Thoracic aorta (tissue), 2 donors: ENCODE results near the gene CAPN5. TPM values are rescaled to one million over a fixed set of nuclear protein-coding genes. Genes with fewer than 3 reads are reported as not detected.

Experiments used
- ATAC-seq: fragments of 150-250 bp; one replicate; pipeline ENCODE4 v1.8.0; 2017; ENCODE audit warnings: low read depth; ENCODE audit not compliant: insufficient number of reproducible peaks, low FRiP score
- DNase-seq: peaks from one replicate; pipeline ENCODE4 v3.0.0-alpha.2; 2020; ENCODE audit warnings: low spot score
- H3K27ac ChIP-seq, 2 donors: fragments of 200-600 bp; sonication (generic); 1 replicate in 1 of 2; 2 replicates in 1 of 2; pipeline ENCODE4 v1.5.1; 2016; ENCODE audit warnings: mild to moderate bottlenecking in 2 of 2, moderate library complexity in 2 of 2
- H3K27me3 ChIP-seq: fragments of 200-600 bp; sonication (generic); replicated peaks from 2 replicates; pipeline ENCODE4 v1.6.0; 2016; ENCODE audit warnings: mild to moderate bottlenecking; ENCODE audit not compliant: insufficient read depth
- H3K36me3 ChIP-seq: fragments of 200-600 bp; sonication (generic); one replicate; pipeline ENCODE4 v1.5.1; 2016
- H3K4me1 ChIP-seq, 2 donors: fragments of 200-600 bp; sonication (generic); 1 replicate in 1 of 2; 2 replicates in 1 of 2; pipeline versions ENCODE4 v1.5.1 to v1.6.0; 2016; ENCODE audit warnings: low read depth in 2 of 2, mild to moderate bottlenecking in 1 of 2; ENCODE audit not compliant: control insufficient read depth in 1 of 2
- H3K4me3 ChIP-seq: fragments of 200-600 bp; sonication (generic); 2 replicates; pipeline ENCODE4 v1.5.1; 2016; ENCODE audit warnings: mild to moderate bottlenecking
- H3K9me3 ChIP-seq: fragments of 200-600 bp; sonication (generic); 2 replicates; pipeline ENCODE4 v1.5.1; 2016
- CTCF ChIP-seq: fragments of 200-600 bp; sonication (generic); IDR thresholded peaks from one replicate; pipeline ENCODE4 v1.5.1; 2019; ENCODE audit warnings: antibody characterized with exemption
- total RNA-seq, 2 donors: library from RNA; depleted of rRNA; stranded (reverse); fragments of >200 nt; gene quantifications; one replicate each; pipeline versions ENCODE4 v1.1.0 to v1.2.3, GENCODE V29; 2016

The CAPN5 gene
- total RNA-seq, 2 donors from 2014 or later: 9.5 to 20.8 TPM

- no peak for DNase-seq
- no peaks in the 10 kb centered on the region for H3K36me3 ChIP-seq
- H3K4me1 ChIP-seq: no peaks in the 10 kb centered on the region
- no peak overlapping the region for H3K27ac ChIP-seq
- H3K4me3 ChIP-seq: no peak overlapping the region
- no peak for TF ChIP-seq CTCF
- peaks cover 15% of the 10 kb centered on the region for H3K9me3 ChIP-seq
- no peaks in the 10 kb centered on the region for H3K27me3 ChIP-seq
- no peak for ATAC-seq
Observed at GRCh38 chr11:77055101-77055561, 11.6 kb upstream of the CAPN5 start.

- no peak for ATAC-seq
- no peak overlapping the region for H3K4me3 ChIP-seq
- no peak for DNase-seq
- no peaks in the 10 kb centered on the region for H3K36me3 ChIP-seq
- H3K27ac ChIP-seq: no peak overlapping the region
- no peak for TF ChIP-seq CTCF
- no peaks in the 10 kb centered on the region for H3K27me3 ChIP-seq
- no peaks in the 10 kb centered on the region for H3K4me1 ChIP-seq
- peaks cover 15% of the 10 kb centered on the region for H3K9me3 ChIP-seq
Observed at GRCh38 chr11:77055913-77056312, 10.9 kb upstream of the CAPN5 start.

GRCh38 chr11:77056814-77057402 lies 9.9 kb upstream of the CAPN5 start:
- no peak overlapping the region for H3K4me3 ChIP-seq
- no peaks in the 10 kb centered on the region for H3K27me3 ChIP-seq
- ATAC-seq (no peak), DNase-seq (no peak)
- peaks cover 15% of the 10 kb centered on the region for H3K9me3 ChIP-seq
- H3K4me1 ChIP-seq: no peaks in the 10 kb centered on the region
- TF ChIP-seq CTCF: no peak
- no peaks in the 10 kb centered on the region for H3K36me3 ChIP-seq
- H3K27ac ChIP-seq: no peak overlapping the region

GRCh38 chr11:77057938-77058474 lies 8.8 kb upstream of the CAPN5 start:
- ATAC-seq (no peak), DNase-seq (no peak)
- H3K4me1 ChIP-seq: no peaks in the 10 kb centered on the region
- no peak overlapping the region for H3K4me3 ChIP-seq
- no peaks in the 10 kb centered on the region for H3K36me3 ChIP-seq
- no peak for TF ChIP-seq CTCF
- H3K27me3 ChIP-seq: no peaks in the 10 kb centered on the region
- no peak overlapping the region for H3K27ac ChIP-seq
- H3K9me3 ChIP-seq: peaks cover 15% of the 10 kb centered on the region

- H3K4me1 ChIP-seq: no peaks in the 10 kb centered on the region
- ATAC-seq (no peak), DNase-seq (no peak)
- H3K27me3 ChIP-seq: no peaks in the 10 kb centered on the region
- H3K27ac ChIP-seq: no peak overlapping the region
- no peak for TF ChIP-seq CTCF
- peaks cover 15% of the 10 kb centered on the region for H3K9me3 ChIP-seq
- H3K36me3 ChIP-seq: no peaks in the 10 kb centered on the region
- no peak overlapping the region for H3K4me3 ChIP-seq
Observed at GRCh38 chr11:77058900-77059299, 7.9 kb upstream of the CAPN5 start.
